ENCODE data around the gene AFAP1. TPM values are rescaled to one million over a fixed set of nuclear protein-coding genes. Genes with fewer than 3 reads are reported as not detected.

Gene AFAP1
- total RNA-seq, 1 donor from 2014 or later: 0.24 TPM

GRCh38 chr4:7871356-7871755 is 68.3 kb downstream of the AFAP1 start:
- Mint-ChIP-seq H3K27me3 (peaks cover 7% of the 10 kb centered on the region), H3K4me3 (no peak overlapping the region), H3K36me3 (ENCODE audit: low read depth) (no peaks in the 10 kb centered on the region), H3K27ac (no peak overlapping the region), H3K9me3 (peaks cover 3% of the 10 kb centered on the region), H3K4me1 (no peaks in the 10 kb centered on the region)
- ChIA-PET CTCF (no interaction called here), POLR2A (no interaction called here)
- no peak for DNase-seq
- no peak for ATAC-seq (ENCODE audit: low read depth)
- intact Hi-C loops (cut with micrococcal nuclease): no loop called here
- no peak for TF ChIP-seq CTCF (IDR thresholded peaks at IDR 0.05)

- H3K9me3 Mint-ChIP-seq: peaks cover 6% of the 10 kb centered on the region
- no peaks in the 10 kb centered on the region for H3K36me3 Mint-ChIP-seq (ENCODE audit: low read depth)
- TF ChIP-seq CTCF (IDR thresholded peaks at IDR 0.05): no peak
- peaks cover 5% of the 10 kb centered on the region for H3K27me3 Mint-ChIP-seq
- ATAC-seq (ENCODE audit: low read depth) (no peak), DNase-seq (no peak)
- CTCF ChIA-PET: no interaction called here
- H3K4me3 Mint-ChIP-seq: no peak overlapping the region
- H3K27ac Mint-ChIP-seq: no peak overlapping the region
- POLR2A ChIA-PET: no interaction called here
- intact Hi-C loops (cut with micrococcal nuclease): no loop called here
- H3K4me1 Mint-ChIP-seq: no peaks in the 10 kb centered on the region
These were observed 70.7 kb downstream of the AFAP1 start for GRCh38 chr4:7868892-7869471.

- intact Hi-C loops (cut with micrococcal nuclease): no loop called here
- ChIA-PET POLR2A (no interaction called here), CTCF (no interaction called here)
These were observed 71.3 kb downstream of the AFAP1 start for GRCh38 chr4:7868436-7868775.

GRCh38 chr4:7867701-7868435 is 71.8 kb downstream of the AFAP1 start:
- Mint-ChIP-seq H3K27me3 (no peaks in the 10 kb centered on the region), H3K9me3 (peaks cover 7% of the 10 kb centered on the region), H3K4me3 (no peak overlapping the region), H3K4me1 (no peaks in the 10 kb centered on the region), H3K27ac (no peak overlapping the region), H3K36me3 (ENCODE audit: low read depth) (no peaks in the 10 kb centered on the region)
- ATAC-seq (ENCODE audit: low read depth) (no peak), DNase-seq (no peak)
- intact Hi-C loops (cut with micrococcal nuclease): no loop called here
- no peak for TF ChIP-seq CTCF (IDR thresholded peaks at IDR 0.05)
- ChIA-PET CTCF (no interaction called here), POLR2A (no interaction called here)

More at GRCh38 chr4:7868436-7868775, 71.3 kb downstream of the AFAP1 start:
- no peak overlapping the region for H3K4me3 Mint-ChIP-seq
- no peaks in the 10 kb centered on the region for H3K4me1 Mint-ChIP-seq
- TF ChIP-seq CTCF (IDR thresholded peaks at IDR 0.05): no peak
- no peak overlapping the region for H3K27ac Mint-ChIP-seq
- no peaks in the 10 kb centered on the region for H3K27me3 Mint-ChIP-seq
- ATAC-seq (ENCODE audit: low read depth) (no peak), DNase-seq (no peak)
- no peaks in the 10 kb centered on the region for H3K36me3 Mint-ChIP-seq (ENCODE audit: low read depth)
- H3K9me3 Mint-ChIP-seq: peaks cover 7% of the 10 kb centered on the region

GRCh38 chr4:7867191-7867590 is 72.5 kb downstream of the AFAP1 start:
- ChIA-PET CTCF (no interaction called here), POLR2A (no interaction called here)
- DNase-seq: no peak
- Mint-ChIP-seq H3K27ac (no peak overlapping the region), H3K4me3 (no peak overlapping the region), H3K4me1 (no peaks in the 10 kb centered on the region), H3K36me3 (ENCODE audit: low read depth) (no peaks in the 10 kb centered on the region), H3K9me3 (peaks cover 7% of the 10 kb centered on the region), H3K27me3 (no peaks in the 10 kb centered on the region)
- ATAC-seq (ENCODE audit: low read depth): no peak
- TF ChIP-seq CTCF (IDR thresholded peaks at IDR 0.05): no peak
- intact Hi-C loops (cut with micrococcal nuclease): no loop called here
